ENCODE measurements around the gene GPN3.
A peak's percentile ranks its signal among the peaks of the same experiment; 100 is the strongest.
"Not testable (repeated sequence)": the region's sequence is repeated elsewhere in the genome, so short reads cannot be mapped to it uniquely, and the experiment has no call there.

Gene GPN3

GRCh38 chr12:110417113-110417512, 50.9 kb downstream of the GPN3 start:
- DNase-seq = not testable (repeated sequence)

GRCh38 chr12:110410086-110410485, 58.0 kb downstream of the GPN3 start:
- DNase-seq; H3K4me1 Mint-ChIP-seq (ENCODE audit: low read depth); H3K4me3 Mint-ChIP-seq; H3K36me3 Mint-ChIP-seq (ENCODE audit: low read depth); H3K27me3 Mint-ChIP-seq; H3K27ac Mint-ChIP-seq; H3K9me3 Mint-ChIP-seq: not testable (repeated sequence)

More at GRCh38 chr12:110417113-110417512, 50.9 kb downstream of the GPN3 start:
- H3K4me3 Mint-ChIP-seq; H3K27ac Mint-ChIP-seq; H3K27me3 Mint-ChIP-seq; H3K9me3 Mint-ChIP-seq; H3K36me3 Mint-ChIP-seq (ENCODE audit: low read depth); H3K4me1 Mint-ChIP-seq (ENCODE audit: low read depth): not testable (repeated sequence)

DNA sequence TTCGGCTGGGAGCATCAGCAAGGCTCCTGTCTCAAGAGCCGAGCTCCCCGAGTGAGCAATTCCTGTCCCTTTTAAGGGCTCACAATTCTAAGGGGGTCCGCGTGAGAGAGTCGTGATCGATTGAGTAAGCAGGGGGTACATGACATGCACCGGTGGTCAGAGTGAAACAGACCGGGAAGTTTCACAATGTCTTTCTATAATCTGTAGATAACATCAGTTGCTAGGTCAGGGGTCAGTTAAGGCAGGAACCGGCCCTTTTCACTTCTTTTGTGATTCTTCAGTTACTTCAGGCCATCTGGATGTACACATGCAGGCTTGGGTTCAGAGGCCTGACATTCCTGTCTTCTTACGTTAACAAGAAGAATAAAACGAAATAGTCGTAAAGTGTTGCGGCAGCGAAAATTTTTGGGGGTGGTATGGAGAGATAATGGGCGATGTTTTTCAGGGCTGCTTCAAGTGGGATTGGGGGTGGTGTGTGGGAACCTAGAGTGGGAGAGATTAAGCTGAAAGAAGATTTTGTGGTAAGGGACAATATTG, 62.9 kb downstream of the GPN3 start:
- not testable (repeated sequence) for H3K4me3 Mint-ChIP-seq, H3K27ac Mint-ChIP-seq, DNase-seq, H3K27me3 Mint-ChIP-seq, H3K9me3 Mint-ChIP-seq
- peaks cover 31% of the 10 kb centered on the region for H3K36me3 Mint-ChIP-seq (ENCODE audit: low read depth)
- peaks cover 26% of the 10 kb centered on the region for H3K4me1 Mint-ChIP-seq (ENCODE audit: low read depth)

DNA sequence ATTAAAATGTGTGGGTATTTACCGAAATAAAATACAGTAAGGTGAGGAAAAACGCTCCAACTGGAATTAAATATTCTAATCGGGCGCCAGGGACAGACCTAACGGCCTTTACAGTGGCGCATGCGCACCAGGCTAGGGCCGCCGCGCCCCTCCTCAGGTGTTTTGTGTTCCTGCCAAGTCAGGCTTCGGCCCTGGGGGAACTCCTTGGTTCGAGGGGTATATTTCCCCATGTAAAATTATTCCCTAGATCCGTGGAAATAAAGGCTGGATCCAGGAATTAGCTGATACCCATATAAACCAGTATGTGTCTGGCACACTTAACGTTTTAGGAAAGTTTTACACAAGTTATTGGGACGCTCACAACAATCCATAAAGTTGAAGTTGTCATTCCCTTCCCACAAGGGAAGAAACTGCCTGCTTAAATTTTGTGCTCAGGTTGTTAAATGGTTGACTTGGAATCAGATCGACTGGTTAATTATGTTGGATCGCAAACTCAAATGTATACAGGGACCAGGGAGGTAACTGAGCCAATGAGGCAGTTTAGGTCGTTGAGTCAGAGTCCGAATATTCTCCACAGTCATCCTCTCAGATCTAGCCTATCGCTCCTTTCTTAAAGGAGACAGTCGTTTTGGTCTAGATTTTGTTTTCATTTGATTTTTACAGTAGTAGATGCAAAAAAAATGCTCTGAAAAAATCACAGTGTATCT, 63.9 kb downstream of the GPN3 start:
- H3K36me3 Mint-ChIP-seq (ENCODE audit: low read depth) = peaks cover 41% of the 10 kb centered on the region
- peaks cover 32% of the 10 kb centered on the region for H3K4me1 Mint-ChIP-seq (ENCODE audit: low read depth)
- H3K27me3 Mint-ChIP-seq = no peaks in the 10 kb centered on the region
- H3K27ac Mint-ChIP-seq = peak overlapping the region; percentile 100
- no peaks in the 10 kb centered on the region for H3K9me3 Mint-ChIP-seq
- peak overlapping the region; percentile 100 for H3K4me3 Mint-ChIP-seq
- DNase-seq = peak; percentile 83

DNA sequence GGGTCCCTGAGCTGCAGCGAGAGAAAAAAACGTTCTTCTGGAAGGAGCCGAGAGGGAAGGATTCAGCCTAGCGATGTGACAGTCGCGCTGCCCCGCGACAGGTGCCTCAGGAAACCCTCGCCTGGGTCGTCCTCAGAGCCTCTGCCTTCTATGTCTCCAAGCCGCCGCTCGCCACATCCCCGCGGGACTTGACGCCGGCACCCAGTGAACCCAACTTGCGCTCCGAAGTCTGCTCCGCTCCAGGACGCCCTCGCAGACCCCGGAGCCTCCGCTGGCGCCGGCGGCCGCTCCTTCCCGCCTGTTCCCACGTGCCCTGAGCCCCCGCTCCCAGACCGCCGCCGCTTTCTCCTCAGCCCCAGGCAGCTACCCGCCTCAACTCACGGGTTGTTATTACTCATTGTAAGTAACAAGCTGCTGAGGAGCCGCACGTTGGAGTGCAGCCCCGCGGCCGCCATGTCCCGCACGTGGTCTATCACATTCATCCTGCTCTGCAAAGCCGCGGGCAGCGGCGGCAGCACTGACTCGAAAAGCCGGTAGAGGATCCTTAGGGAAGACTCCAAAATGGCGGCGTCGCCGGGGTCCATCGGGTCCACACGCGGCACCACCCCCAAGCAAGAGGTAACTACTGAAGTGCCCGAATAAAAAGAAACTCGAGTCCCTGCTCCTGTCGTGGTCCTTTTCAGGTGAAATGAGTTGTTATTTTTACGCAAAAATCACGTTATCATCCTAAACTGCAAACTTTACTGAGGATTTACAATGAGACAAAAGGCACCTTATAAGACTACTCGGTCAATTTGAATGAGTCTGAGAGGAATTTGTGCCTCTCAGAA, 64.7 kb downstream of the GPN3 start, which contains the start of gene ANAPC7:
Gene ANAPC7, minus strand, starts transcription at position 563 of the 830 bp plus-strand sequence. Its CDS starts 81 bp downstream, at position 482.
- Mint-ChIP-seq H3K27ac (peak within 1 kb of the TSS; percentile 100), H3K36me3 (ENCODE audit: low read depth) (peaks cover 48% of the 10 kb centered on the region), H3K27me3 (no peaks in the 10 kb centered on the region), H3K4me3 (peak within 1 kb of the TSS; percentile 100), H3K4me1 (ENCODE audit: low read depth) (peaks cover 32% of the 10 kb centered on the region), H3K9me3 (no peaks in the 10 kb centered on the region)
- DNase-seq = peak; percentile 90

Measured in activated T-cell treated with anti-CD3 and anti-CD28 coated beads, Interleukin-2, amount 50 U/mL, for 24 hours (primary cell).